PFSK-1 (cell line): ENCODE measurements around the gene SLC26A6.

Source experiments
- FOXP2 ChIP-seq: optimal IDR thresholded peaks from 2 replicates; pipeline ENCODE3; 2011; ENCODE audit warnings: borderline replicate concordance, control low read depth, inconsistent platforms; ENCODE audit not compliant: insufficient read depth; ENCODE audit errors: extremely low read length, extremely low read depth
- POLR2AphosphoS5 ChIP-seq: IDR thresholded peaks from 2 replicates; pipeline ENCODE4 v1.6.1; 2012; ENCODE audit warnings: low read depth, mild to moderate bottlenecking, control low read depth, low read length, moderate library complexity
- SIN3A ChIP-seq: IDR thresholded peaks from 2 replicates; pipeline ENCODE4 v1.6.1; 2012; ENCODE audit warnings: mild to moderate bottlenecking, low read length, moderate library complexity, borderline replicate concordance; ENCODE audit not compliant: insufficient read depth
- TAF1 ChIP-seq: IDR thresholded peaks from 2 replicates; pipeline ENCODE4 v1.6.1; 2012; ENCODE audit warnings: low read length, control low read depth, borderline replicate concordance; ENCODE audit not compliant: insufficient read depth
- TF ChIP-seq, protein P1 (sequence below), 2 experiments: IDR thresholded peaks; 2 replicates each; pipeline versions ENCODE4 v1.6.1 to v1.8.0; 2011 to 2012; ENCODE audit warnings: low read depth in 2 of 2, low read length in 2 of 2, control low read depth in 1 of 2, inconsistent platforms in 1 of 2, mild to moderate bottlenecking in 1 of 2, moderate library complexity in 1 of 2; ENCODE audit not compliant: insufficient read depth in 1 of 2

DNA sequence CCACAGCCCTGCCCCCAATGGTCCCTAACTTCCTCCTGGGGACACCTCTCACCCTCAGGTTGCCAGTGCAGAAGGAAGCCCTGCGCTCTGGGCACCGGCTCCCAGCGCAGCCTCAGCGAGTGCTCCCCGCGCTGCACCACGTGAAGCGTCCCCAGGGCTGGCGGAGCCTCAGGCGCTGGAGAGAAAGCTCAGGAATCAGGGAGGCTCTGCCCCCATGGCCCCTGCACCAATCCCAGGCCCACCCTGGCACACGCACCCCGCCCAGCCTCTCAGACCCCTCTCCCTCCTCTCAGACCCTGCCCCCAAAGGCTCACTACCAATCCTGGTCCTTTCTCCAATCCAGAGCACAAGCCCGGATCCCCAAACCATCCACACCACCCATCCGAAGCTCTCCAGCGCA, 47.0 kb downstream of the SLC26A6 start:
- TF ChIP-seq POLR2AphosphoS5 (no peak), TAF1 (no peak), SIN3A (no peak), FOXP2 (no peak)
- TF ChIP-seq, protein P1, sequence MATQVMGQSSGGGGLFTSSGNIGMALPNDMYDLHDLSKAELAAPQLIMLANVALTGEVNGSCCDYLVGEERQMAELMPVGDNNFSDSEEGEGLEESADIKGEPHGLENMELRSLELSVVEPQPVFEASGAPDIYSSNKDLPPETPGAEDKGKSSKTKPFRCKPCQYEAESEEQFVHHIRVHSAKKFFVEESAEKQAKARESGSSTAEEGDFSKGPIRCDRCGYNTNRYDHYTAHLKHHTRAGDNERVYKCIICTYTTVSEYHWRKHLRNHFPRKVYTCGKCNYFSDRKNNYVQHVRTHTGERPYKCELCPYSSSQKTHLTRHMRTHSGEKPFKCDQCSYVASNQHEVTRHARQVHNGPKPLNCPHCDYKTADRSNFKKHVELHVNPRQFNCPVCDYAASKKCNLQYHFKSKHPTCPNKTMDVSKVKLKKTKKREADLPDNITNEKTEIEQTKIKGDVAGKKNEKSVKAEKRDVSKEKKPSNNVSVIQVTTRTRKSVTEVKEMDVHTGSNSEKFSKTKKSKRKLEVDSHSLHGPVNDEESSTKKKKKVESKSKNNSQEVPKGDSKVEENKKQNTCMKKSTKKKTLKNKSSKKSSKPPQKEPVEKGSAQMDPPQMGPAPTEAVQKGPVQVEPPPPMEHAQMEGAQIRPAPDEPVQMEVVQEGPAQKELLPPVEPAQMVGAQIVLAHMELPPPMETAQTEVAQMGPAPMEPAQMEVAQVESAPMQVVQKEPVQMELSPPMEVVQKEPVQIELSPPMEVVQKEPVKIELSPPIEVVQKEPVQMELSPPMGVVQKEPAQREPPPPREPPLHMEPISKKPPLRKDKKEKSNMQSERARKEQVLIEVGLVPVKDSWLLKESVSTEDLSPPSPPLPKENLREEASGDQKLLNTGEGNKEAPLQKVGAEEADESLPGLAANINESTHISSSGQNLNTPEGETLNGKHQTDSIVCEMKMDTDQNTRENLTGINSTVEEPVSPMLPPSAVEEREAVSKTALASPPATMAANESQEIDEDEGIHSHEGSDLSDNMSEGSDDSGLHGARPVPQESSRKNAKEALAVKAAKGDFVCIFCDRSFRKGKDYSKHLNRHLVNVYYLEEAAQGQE (IDR thresholded peaks at IDR 0.05; ENCODE audit: insufficient read depth in 1 of 2, low read depth in 2 of 2, low read length in 2 of 2), result no peak
